Right ventricle myocardium inferior (tissue), 1 donor: Measurements from ENCODE around the gene POLR2H. TPM values are rescaled to one million over a fixed set of nuclear protein-coding genes. Genes with fewer than 3 reads are reported as not detected.
A peak's percentile ranks its signal among the peaks of the same experiment; 100 is the strongest.
"Not testable (repeated sequence)": the region's sequence is repeated elsewhere in the genome, so short reads cannot be mapped to it uniquely, and the experiment has no call there.

ENCODE experiments used
- ATAC-seq: fragments of 200-7000 bp; cut with Tn5 transposase; one replicate; pipeline ENCODE4 v1.9.1; 2020; ENCODE audit warnings: mild to moderate bottlenecking, moderate library complexity
- DNase-seq: peaks from one replicate; pipeline ENCODE4 v3.0.0; 2021; ENCODE audit errors: missing footprints
- intact Hi-C: fragments of 100-400 bp; cut with DNase I; formaldehyde crosslinking; loops from one replicate; pipeline ENCODE4 v1.11.0; 2022
- total RNA-seq: library from RNA; stranded (reverse); fragmentation: NEBNext Ultra II Directional; extraction: Animal tissue kit (Norgen Biotek cat#: 25700); gene quantifications from one replicate; pipeline ENCODE4 v1.2.1, GENCODE V29; 2021
- donor health status: DM: no; HTN: yes; CAD: no; lungs with severe emphysema.

The POLR2H gene
- total RNA-seq, 1 donor from 2014 or later: 27.1 TPM

DNA sequence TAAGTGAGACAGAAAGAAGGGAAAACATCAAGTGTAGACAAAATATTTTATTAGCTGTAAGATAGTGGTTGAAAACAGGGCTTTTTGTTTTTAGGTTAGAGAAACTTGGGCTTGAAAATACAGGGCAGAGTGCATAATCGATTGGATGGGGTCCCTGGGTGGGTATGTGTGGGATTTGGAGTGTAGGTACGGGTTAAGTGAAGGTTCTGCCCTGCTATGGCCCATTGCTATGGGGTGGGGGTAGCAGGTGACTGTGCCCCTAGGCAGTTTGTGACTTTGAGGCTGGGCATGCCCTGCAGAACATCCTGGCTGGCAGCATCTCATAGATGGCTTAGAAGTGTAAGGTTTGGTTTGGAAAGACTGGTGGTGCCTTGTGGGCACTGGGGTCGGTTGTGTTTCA is 27.8 kb upstream of the POLR2H start:
- intact Hi-C loops: loop anchor here (2.0 to 10.0 kb wide), 2 partner anchors 13 to 319 kb away; partner anchors contain the start of gene ABCC5
- ATAC-seq: no peak
- peak; percentile 15 for DNase-seq

GRCh38 chr3:184334470-184335158 is 26.9 kb upstream of the POLR2H start:
- no peak for ATAC-seq
- intact Hi-C loops: loop anchor here (2.0 to 10.0 kb wide), 2 partner anchors 14 to 320 kb away; partner anchors contain the start of gene ABCC5

GRCh38 chr3:184335291-184335660 is 26.2 kb upstream of the POLR2H start:
- no peak for ATAC-seq
- intact Hi-C loops: loop anchor here (2.0 to 10.0 kb wide), 2 partner anchors 14 to 320 kb away; partner anchors contain the start of gene ABCC5
- no peak for DNase-seq

More at GRCh38 chr3:184334470-184335158, 26.9 kb upstream of the POLR2H start:
- peak; percentile 33 for DNase-seq

- peak; percentile 95 for DNase-seq
- peak; percentile 64 for ATAC-seq
- intact Hi-C loops: loop anchor here (2.0 to 10.0 kb wide), 2 partner anchors 15 to 321 kb away; partner anchors contain the start of gene ABCC5
These were observed 25.6 kb upstream of the POLR2H start for GRCh38 chr3:184335661-184336546.

DNA sequence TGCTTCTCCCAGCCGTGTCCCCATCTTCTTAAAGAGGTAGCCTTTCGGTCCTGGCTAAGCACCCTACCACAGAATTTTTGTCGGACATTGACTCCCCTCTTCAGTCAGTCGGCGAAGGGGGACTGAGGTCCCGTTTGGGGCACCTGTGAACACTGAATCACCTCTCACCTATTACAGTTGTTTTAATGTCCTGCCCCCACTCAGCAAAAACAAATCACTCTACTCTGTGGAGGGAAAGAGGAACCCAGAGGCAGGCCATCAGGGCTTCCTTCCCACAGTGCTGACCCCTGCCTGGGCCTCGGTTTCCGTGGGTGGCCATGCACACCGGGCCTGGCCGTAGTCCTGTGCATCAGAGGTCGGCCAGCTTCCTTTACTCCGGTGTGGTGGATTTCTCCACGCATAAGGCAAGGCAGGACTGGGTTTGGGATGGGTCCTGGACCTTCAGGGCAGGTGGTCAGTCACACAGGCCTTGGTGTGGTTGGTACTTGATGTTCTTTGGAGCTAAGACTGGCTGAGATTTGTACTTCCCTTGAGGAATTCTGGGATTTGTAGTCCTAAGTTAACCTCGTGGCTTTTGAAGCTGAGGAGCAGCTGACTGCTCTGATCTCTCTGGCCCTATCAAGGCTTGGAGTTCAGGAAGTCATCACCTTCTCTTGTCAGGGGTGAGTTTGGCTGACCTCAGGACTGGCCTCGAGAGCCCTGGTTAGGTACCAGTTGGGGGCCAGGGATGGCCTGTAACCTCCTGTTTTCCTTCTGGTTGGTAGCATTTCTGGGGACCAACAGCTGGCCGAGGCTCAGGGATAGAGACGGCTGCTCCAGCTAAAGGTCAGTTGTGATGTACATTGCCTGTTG is 24.7 kb upstream of the POLR2H start:
- intact Hi-C loops: loop anchor here (10.0 kb wide), 1 partner anchor 322 kb away; the partner anchor contains the start of gene ABCC5
- ATAC-seq: peak; percentile 47
- DNase-seq: peak; percentile 27

GRCh38 chr3:184337399-184337714 is 24.2 kb upstream of the POLR2H start, which contains the start of gene FAM131A:
FAM131A (plus strand) TSS chr3:184337600; CDS start chr3:184337631, 31 bp downstream.
- intact Hi-C loops: loop anchor here (10.0 kb wide), 1 partner anchor 323 kb away; the partner anchor contains the start of gene ABCC5
- ATAC-seq (peak; percentile 61), DNase-seq (peak; percentile 69)

DNA sequence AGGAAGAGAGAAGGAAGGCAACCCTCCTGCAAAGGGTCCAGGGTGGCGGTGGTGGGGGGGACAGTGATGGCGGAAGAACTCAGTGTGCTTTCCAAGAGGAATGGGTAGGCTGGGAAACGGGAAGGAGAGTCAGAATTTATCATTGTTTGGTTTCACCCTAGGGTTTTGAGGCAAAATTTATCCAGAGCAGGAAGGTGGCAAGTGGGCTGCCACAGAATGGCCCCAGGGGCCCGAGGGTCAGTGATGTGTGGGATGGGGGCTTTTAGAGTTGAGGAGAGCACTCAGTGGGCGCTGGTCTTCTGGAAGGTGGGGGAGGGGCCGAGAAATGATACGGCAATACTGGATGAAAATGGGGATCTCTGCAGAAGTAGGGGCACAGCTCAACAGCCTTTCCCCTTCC is 23.5 kb upstream of the POLR2H start:
- intact Hi-C loops: loop anchor here (10.0 kb wide), 1 partner anchor 323 kb away; the partner anchor contains the start of gene ABCC5
- DNase-seq (peak; percentile 55), ATAC-seq (no peak)

DNA sequence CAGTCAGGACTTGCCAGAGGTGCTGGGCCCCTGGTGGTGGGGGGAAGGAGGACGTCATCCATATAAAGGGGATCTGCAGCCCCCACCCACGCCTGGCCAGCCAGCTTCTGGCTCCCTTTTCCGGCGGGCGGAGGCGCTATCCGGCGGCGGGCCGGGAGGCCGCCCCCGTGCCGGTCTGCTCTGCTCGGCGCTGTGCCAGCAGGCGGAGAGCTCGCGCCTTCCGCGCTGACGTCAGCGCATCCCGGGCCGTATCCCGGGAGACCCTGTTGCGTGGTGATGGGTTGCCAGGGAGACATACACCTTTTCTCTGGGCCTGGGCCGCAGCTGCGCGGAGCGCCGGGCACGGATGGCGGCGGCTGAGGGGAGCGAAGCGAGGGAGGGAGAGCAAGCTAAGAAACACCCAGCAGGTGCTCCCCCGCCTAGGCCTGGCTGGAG is 23.0 kb upstream of the POLR2H start:
- ATAC-seq: peak; percentile 41
- intact Hi-C loops: loop anchor here (10.0 kb wide), 1 partner anchor 324 kb away; the partner anchor contains the start of gene ABCC5
- DNase-seq: peak; percentile 87

DNA sequence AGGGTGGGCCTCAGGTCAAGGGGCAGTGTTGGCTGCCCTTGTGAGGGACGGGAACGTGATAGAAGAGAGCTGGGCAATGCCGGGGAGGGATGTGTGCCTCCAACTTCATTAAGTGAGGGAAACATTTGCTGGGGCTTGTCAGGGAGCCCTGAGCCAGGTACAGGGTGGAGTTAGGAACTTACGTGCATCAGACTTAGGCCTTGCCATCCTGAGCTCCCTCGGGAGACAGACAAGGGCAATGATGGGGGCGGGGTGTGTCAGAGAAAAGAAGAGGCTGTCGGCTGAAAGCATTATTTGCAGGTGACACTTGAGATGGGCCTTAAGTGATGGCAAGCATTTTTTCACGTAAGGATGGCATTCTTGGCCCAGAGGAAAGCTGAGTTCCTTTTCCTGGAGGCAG is 22.5 kb upstream of the POLR2H start:
- intact Hi-C loops: loop anchor here (10.0 kb wide), 1 partner anchor 324 kb away; the partner anchor contains the start of gene ABCC5
- ATAC-seq (no peak), DNase-seq (no peak)

- peak; percentile 62 for DNase-seq
- intact Hi-C loops: loop anchor here (10.0 kb wide), 1 partner anchor 325 kb away; the partner anchor contains the start of gene ABCC5
- ATAC-seq: not testable (repeated sequence)
These were observed 21.9 kb upstream of the POLR2H start for GRCh38 chr3:184339451-184340135.

- ATAC-seq: no peak
- intact Hi-C loops: no loop called here
- peak; percentile 35 for DNase-seq
These were observed 19.6 kb upstream of the POLR2H start for GRCh38 chr3:184341925-184342324.

DNA sequence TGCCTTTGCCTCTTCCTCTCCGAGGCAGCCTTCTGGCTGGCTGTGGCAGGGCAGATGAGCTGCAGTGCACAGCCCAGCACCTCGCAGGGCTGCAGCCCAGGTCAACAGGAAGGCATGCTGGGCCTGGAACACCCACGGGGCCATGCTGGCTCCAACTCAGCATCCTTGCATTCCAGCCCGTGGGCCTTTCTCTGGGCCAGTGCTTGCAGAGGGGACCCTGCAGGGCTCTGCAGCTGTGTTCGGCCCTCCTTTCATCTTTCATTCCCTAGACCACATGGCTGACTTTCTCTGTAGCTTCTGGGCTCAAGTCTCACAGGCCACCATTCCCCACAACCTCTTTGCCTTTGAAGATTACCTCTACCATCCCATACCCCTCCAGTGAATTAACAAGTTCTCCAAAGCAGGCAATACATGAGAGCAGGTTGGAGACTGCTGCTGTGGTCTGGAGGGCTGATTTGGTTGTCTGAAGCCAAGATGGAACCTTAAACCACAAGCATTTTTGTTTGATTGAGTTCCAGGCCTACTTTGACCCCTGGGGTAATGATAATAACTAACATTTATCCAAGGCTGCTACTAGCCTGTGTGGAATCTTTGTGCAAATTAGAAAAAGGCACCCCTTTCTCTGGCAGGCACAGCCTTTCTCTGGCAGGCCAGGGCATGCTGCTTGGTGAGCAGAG is 18.2 kb upstream of the POLR2H start:
- ATAC-seq (no peak), DNase-seq (peak; percentile 11)
- intact Hi-C loops: no loop called here

DNA sequence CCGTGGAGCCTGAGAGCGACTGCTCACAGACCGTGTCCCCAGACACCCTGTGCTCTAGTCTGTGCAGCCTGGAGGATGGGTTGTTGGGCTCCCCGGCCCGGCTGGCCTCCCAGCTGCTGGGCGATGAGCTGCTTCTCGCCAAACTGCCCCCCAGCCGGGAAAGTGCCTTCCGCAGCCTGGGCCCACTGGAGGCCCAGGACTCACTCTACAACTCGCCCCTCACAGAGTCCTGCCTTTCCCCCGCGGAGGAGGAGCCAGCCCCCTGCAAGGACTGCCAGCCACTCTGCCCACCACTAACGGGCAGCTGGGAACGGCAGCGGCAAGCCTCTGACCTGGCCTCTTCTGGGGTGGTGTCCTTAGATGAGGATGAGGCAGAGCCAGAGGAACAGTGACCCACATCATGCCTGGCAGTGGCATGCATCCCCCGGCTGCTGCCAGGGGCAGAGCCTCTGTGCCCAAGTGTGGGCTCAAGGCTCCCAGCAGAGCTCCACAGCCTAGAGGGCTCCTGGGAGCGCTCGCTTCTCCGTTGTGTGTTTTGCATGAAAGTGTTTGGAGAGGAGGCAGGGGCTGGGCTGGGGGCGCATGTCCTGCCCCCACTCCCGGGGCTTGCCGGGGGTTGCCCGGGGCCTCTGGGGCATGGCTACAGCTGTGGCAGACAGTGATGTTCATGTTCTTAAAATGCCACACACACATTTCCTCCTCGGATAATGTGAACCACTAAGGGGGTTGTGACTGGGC is 16.8 kb upstream of the POLR2H start:
- ATAC-seq (no peak), DNase-seq (peak; percentile 39)
- intact Hi-C loops: no loop called here

- DNase-seq (peak; percentile 75), ATAC-seq (peak; percentile 85)
- intact Hi-C loops: no loop called here
These were observed 16.0 kb upstream of the POLR2H start for GRCh38 chr3:184345317-184346144.

DNA sequence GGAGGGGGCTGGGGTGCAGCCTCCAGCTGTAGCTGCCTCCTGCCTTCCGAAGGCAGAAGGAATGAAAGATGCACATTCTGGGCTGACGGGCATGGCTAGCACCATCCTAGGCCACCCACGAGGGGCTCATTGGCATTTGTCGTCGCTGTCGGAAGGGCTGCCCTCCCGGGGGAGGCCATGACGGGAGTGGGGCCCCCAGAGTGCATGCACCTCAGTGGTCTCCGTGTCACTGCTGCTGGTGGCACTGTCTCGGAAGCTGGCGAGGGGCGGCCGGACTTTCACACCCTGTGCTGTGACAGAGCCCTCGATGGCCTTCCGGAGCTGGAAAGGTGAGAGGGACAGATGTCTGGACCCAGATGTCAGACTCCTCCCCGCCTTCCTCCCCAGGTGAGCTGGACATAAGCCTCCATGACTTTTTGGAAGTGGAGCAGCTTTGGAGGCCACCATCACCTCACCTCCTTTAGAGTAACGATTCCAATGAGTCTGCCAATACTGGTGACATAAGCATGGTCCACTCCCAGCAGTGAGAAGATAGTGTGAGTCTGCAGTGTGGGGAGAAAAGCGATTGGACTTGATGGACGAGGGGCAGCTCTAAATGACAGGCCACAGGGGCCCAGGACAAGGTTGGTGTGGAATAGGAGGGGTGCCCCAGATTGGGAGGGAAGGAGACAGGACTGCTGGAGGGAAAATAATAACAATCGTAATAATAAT is 14.9 kb upstream of the POLR2H start:
- DNase-seq: peak; percentile 50
- no peak for ATAC-seq
- intact Hi-C loops: no loop called here
